22Rv1 (cell line): ENCODE measurements around the gene LDLRAD4.
"Not testable (repeated sequence)": the region's sequence is repeated elsewhere in the genome, so short reads cannot be mapped to it uniquely, and the experiment has no call there.

Experiments
- H3K27ac ChIP-seq: fragments of 450-650 bp; 2 replicates; pipeline ENCODE4 v1.5.1; 2017
- ZFX ChIP-seq: fragments of 450-650 bp; IDR thresholded peaks from 2 replicates; pipeline ENCODE4 v1.6.1; 2017; ENCODE audit warnings: antibody characterized with exemption, borderline replicate concordance
- TF ChIP-seq, protein P1 (sequence below): fragments of 450-650 bp; IDR thresholded peaks from 2 replicates; pipeline ENCODE4 v1.5.1; 2017; ENCODE audit warnings: mild to moderate bottlenecking

The LDLRAD4 gene

DNA sequence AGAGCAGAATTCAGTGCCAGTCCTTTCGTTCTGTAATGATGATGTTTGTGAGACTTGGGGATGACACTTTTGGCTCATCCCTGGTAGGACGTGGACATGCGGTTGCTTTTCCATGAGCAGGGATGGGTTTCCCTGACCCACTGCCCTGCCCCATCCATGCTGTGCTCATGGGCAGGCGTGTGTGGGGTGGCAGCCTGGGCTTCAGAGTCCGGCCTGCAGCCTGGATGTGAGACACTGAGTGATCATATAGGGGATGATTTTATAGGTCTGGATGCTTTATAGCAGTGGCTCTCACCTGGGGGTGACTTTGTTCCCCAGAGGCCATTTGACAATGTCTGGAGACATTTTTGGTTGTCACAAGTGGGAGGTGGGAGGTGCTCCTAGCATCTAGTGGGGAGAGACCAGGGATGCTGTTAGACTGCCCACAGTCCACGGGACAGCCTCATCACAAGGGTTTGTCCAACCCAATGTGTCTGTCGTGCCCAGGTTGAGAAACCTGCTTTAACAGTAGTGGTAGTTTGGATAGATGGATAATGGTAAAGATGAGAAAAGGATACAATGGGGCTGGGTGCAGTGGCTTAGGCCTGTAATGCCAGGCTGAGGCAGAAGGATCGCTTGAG is 38.9 kb downstream of the LDLRAD4 start:
- no peak overlapping the region for H3K27ac ChIP-seq
- TF ChIP-seq ZFX = no peak
- TF ChIP-seq, protein P1, sequence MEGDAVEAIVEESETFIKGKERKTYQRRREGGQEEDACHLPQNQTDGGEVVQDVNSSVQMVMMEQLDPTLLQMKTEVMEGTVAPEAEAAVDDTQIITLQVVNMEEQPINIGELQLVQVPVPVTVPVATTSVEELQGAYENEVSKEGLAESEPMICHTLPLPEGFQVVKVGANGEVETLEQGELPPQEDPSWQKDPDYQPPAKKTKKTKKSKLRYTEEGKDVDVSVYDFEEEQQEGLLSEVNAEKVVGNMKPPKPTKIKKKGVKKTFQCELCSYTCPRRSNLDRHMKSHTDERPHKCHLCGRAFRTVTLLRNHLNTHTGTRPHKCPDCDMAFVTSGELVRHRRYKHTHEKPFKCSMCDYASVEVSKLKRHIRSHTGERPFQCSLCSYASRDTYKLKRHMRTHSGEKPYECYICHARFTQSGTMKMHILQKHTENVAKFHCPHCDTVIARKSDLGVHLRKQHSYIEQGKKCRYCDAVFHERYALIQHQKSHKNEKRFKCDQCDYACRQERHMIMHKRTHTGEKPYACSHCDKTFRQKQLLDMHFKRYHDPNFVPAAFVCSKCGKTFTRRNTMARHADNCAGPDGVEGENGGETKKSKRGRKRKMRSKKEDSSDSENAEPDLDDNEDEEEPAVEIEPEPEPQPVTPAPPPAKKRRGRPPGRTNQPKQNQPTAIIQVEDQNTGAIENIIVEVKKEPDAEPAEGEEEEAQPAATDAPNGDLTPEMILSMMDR = no peak

DNA sequence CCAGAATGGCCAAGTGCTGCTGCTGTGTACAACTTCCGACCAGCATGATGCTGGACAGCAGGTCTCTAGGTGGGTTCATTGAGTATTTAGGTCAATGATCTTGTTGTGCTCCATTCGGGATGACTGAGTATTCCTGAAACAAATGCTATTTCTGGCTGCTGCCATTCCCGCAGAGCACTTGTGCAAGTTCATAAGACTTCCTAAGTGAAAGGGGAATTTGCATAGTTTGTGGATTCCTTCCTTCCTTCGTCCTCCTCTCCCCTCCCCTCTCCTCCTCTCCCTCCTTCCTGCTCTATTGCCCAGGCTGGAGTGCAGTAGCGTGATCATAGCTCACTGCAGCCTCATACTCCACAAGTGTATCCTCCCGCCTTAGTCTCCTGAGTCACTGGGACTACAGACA is 40.4 kb downstream of the LDLRAD4 start:
- TF ChIP-seq, protein P1 = no peak
- TF ChIP-seq ZFX = no peak

DNA sequence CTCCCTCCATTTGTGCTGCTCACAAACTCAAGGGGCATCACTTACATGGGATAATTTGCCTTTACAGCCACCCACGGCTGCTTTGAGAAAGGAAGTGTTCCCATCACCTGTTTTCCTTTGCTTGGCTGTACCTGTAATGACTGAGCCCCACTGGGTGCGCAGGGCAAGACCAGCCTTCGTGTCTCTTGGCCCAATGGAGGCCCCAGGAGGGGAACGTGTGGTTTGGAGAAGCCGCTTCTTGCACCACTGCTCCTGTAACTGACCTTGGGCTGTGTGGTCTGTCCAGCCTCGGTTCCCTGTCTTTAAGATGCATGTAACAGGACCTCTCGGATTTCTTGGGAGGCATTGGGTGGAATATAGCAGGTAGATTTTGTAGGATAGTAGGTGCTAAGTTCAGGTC is 41.1 kb downstream of the LDLRAD4 start:
- TF ChIP-seq ZFX = no peak
- TF ChIP-seq, protein P1 = no peak
- H3K27ac ChIP-seq = no peak overlapping the region

More for the DNA sequence above, 40.4 kb downstream of the LDLRAD4 start:
- no peak overlapping the region for H3K27ac ChIP-seq

DNA sequence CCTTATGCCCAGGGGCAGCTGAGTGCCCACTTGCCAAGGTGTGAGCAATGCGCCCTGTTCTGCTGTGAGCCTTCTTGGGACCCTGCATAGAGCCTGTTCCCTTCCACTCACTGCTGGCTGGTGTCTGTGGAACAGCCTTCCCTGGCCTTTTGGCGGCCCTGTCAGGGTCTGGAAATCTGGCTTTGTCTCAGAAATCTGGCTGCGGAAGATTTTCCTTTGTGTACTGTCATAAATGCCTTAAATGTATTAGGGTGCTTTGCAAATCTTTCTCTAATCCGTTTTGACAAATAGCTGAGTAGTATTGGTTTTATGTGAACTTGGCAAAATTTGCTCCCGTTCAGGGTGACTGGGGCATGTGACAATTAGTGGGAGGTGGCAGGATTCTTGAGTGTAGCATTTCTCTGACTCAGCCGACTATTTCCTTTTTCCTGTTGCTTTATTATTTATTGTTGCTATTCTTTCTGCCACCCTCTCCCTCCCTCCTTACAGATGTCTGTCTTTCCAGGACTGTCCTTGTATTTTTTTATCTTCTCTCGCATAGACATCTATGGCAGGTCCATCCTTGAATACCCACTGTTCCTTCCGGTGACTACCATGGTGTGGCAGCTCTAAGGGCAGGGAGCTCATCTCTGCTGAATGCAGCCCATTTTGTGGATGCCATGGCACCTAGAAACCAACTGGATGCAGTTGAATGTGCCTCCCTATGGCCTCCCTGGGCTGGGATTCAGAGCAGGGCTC is 41.8 kb downstream of the LDLRAD4 start:
- TF ChIP-seq, protein P1 = no peak
- no peak for TF ChIP-seq ZFX
- no peak overlapping the region for H3K27ac ChIP-seq

DNA sequence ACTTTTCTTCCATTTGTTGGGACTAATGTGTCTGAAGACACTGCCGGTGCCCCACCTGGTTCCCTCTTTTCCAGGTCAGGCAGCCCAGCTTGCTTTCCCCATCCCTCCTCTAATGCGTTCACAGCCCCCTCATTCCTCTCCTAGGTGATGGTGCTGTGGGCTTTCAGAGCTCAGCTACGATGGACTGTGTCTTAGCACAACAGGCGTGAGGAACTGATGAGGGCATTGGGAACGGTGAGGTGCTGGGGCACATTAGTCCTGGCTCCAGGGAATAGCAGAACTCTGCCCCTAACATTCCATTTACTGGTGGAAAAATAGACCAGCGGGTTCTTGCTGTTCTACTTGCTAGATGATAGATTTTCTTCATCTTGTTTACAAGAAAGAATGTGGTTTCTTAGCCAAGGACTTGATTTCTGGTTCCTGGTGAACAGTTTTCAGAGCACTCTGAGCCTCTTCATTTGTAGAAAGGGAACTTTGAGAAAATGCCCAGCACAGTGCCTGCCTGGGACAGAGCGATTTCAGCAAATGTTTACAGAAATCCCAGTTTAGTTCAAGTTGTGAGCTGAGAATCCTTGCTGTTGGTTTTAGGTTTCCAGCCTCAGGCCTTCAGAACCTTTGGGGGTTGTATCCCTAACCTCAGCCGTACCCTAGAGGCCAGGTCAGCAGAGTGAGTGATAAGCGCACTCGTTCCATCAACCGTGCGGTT is 42.5 kb downstream of the LDLRAD4 start:
- H3K27ac ChIP-seq = no peak overlapping the region
- TF ChIP-seq, protein P1 = no peak
- TF ChIP-seq ZFX = no peak

DNA sequence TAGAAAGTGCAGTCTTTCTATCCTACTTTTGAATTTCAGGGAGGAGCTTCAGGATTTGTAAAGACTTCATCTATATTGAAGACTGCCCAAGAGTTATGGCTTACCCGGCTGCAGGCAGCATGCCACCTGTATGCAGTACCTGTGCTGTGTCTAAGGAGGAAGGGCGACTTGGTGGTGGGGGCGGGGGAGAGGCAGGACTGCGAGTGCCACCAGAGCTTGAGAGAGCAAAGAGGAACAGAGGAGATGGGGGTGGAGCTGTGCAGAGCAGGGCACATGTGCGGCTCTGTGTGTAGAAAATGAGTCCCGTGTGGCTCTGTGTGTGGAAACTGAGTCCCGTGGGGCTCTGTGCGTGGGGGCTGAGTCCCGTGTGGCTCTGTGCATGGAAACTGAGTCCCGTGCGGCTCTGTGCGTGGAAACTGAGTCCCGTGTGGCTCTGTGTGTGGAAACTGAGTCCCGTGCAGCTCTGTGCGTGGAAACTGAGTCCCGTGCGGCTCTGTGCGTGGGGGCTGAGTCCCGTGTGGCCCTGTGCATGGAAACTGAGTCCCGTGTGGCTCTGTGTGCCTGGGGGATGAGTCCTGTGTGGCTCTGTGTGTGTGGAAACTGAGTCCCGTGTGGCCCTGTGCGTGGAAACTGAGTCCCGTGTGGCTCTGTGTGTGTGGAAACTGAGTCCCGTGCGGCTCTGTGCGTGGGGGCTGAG is 43.2 kb downstream of the LDLRAD4 start:
- no peak for TF ChIP-seq ZFX
- TF ChIP-seq, protein P1 = no peak

DNA sequence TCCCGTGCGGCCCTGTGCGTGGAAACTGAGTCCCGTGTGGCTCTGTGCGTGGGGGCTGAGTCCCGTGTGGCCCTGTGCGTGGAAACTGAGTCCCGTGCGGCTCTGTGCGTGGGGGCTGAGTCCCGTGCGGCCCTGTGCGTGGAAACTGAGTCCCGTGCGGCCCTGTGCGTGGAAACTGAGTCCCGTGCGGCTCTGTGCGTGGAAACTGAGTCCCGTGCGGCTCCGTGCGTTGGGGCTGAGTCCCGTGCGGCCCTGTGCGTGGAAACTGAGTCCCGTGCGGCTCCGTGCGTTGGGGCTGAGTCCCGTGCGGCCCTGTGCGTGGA is 43.8 kb downstream of the LDLRAD4 start:
- H3K27ac ChIP-seq = not testable (repeated sequence)

More for the DNA sequence above, 43.2 kb downstream of the LDLRAD4 start:
- H3K27ac ChIP-seq = no peak overlapping the region
